Astrocyte of the cerebellum (primary cell): Measurements from ENCODE around the gene CDRT4.

Experiments used
- DNase-seq: peaks from one replicate; pipeline ENCODE4 v3.0.0-alpha.2; 2011; ENCODE audit warnings: low read depth
- H3K4me3 ChIP-seq: 2 replicates; pipeline ENCODE4 v1.5.1; 2011; ENCODE audit warnings: mild to moderate bottlenecking, low read depth, low read length, moderate library complexity
- in situ Hi-C: cut with HindIII; loops from 2 replicates; pipeline ENCODE4 v1.10.0; 2017; ENCODE audit warnings: low sequenced_read_pairs
- TF ChIP-seq, protein P1 (sequence below): IDR thresholded peaks from 2 replicates; pipeline ENCODE4 v1.5.1; 2012; ENCODE audit warnings: low read length, low read depth, moderate library complexity, mild to moderate bottlenecking; ENCODE audit errors: missing control alignments

CDRT4 gene

DNA sequence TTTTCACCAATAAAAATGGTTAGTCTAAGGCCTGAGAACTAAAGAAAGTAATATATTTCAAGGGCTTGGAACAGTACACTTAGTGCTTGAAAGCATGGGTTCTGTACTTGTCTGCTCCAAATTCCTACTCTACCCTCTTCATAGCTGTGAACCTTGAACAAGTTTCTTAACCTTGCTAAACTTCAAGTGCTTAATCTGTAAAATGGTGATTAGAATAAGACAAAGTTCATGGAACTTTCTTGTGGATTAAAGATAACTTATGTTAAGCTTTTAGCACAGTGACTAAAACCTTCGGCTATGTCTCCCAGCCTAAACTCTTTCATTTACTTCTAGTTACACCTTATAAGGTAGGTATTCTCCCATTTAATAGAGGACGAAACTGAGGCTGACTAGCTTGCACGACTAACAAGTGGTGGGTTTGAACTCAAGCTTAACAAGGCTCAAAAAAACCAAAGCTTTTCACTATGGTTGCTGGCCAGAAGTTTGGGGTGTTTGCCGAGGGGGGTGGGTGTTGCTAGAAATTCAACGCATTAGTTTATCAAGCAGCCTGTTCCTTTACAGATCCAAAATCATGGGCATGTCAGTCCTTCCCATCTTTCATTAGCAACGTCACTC lies 28.8 kb downstream of the CDRT4 start:
- in situ Hi-C loops = no loop called here
- no peak overlapping the region for H3K4me3 ChIP-seq
- TF ChIP-seq, protein P1, sequence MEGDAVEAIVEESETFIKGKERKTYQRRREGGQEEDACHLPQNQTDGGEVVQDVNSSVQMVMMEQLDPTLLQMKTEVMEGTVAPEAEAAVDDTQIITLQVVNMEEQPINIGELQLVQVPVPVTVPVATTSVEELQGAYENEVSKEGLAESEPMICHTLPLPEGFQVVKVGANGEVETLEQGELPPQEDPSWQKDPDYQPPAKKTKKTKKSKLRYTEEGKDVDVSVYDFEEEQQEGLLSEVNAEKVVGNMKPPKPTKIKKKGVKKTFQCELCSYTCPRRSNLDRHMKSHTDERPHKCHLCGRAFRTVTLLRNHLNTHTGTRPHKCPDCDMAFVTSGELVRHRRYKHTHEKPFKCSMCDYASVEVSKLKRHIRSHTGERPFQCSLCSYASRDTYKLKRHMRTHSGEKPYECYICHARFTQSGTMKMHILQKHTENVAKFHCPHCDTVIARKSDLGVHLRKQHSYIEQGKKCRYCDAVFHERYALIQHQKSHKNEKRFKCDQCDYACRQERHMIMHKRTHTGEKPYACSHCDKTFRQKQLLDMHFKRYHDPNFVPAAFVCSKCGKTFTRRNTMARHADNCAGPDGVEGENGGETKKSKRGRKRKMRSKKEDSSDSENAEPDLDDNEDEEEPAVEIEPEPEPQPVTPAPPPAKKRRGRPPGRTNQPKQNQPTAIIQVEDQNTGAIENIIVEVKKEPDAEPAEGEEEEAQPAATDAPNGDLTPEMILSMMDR = no peak
- no peak for DNase-seq

- TF ChIP-seq, protein P1 = no peak
- no peak overlapping the region for H3K4me3 ChIP-seq
- in situ Hi-C loops = no loop called here
- DNase-seq = no peak
These were observed 30.2 kb downstream of the CDRT4 start for GRCh38 chr17:15437303-15437635.

DNA sequence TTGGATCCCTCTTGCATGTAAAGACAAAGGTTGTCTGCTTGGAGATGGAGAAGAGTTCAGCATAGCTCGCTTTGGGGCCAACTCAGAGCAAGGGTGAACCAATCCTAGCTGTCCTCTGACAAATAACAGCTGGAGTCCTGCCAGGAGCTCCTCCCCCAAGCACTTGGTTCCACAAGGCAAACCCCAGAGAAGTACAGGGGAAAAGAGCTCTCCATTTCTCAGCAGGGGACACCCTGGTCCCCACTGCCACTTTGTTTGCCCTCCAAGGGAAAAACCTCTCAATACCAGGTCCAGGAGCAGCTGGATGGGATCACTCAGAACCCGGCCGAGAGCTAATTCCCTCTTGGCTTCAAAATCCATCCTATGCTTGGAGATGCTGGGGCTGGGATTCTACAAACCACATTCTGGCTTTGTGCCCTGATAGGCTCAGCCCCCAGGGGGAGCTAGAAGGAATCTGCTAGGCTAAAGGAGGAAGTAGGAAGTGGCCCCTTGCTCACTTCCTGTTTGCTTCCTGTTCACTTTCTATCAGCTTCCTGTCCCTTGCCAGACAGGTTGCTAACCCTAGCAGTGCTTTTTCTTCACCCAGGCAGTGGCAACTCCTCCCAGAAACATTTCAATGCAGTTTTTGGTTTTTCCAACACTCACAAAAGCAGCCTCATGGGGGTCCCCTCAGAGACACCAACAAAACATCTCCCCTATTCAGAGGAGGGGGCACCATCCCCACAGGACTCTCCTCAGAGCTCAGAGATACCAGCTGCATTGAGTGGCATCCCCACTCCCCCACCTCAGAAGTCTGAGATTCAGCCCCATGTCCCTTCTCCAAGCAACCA lies 30.7 kb downstream of the CDRT4 start:
- H3K4me3 ChIP-seq = no peak overlapping the region
- in situ Hi-C loops = no loop called here
- TF ChIP-seq, protein P1 = peak; percentile 21
- DNase-seq = no peak

- in situ Hi-C loops = no loop called here
- H3K4me3 ChIP-seq = no peak overlapping the region
- TF ChIP-seq, protein P1 = no peak
- no peak for DNase-seq
These were observed 32.5 kb downstream of the CDRT4 start for GRCh38 chr17:15434956-15435355.

- H3K4me3 ChIP-seq = no peak overlapping the region
- no peak for DNase-seq
- TF ChIP-seq, protein P1 = no peak
- in situ Hi-C loops = no loop called here
These were observed 34.4 kb downstream of the CDRT4 start for GRCh38 chr17:15432807-15433611.

- in situ Hi-C loops = no loop called here
These were observed 35.7 kb downstream of the CDRT4 start for GRCh38 chr17:15431766-15432165.

More at GRCh38 chr17:15431766-15432165, 35.7 kb downstream of the CDRT4 start:
- H3K4me3 ChIP-seq = no peak overlapping the region
- DNase-seq = no peak
- TF ChIP-seq, protein P1 = no peak
